HL-60 (cell line): ENCODE measurements around the gene LAPTM5.

Experiments
- POLR2AphosphoS5 ChIP-seq: IDR thresholded peaks from 2 replicates; pipeline ENCODE4 v1.6.1; 2012; ENCODE audit warnings: low read depth
- TF ChIP-seq, protein P1 (sequence below): IDR thresholded peaks from one replicate; pipeline ENCODE4 v1.5.1; 2011; ENCODE audit warnings: low read length, control low read depth, inconsistent platforms; ENCODE audit not compliant: insufficient read depth

DNA sequence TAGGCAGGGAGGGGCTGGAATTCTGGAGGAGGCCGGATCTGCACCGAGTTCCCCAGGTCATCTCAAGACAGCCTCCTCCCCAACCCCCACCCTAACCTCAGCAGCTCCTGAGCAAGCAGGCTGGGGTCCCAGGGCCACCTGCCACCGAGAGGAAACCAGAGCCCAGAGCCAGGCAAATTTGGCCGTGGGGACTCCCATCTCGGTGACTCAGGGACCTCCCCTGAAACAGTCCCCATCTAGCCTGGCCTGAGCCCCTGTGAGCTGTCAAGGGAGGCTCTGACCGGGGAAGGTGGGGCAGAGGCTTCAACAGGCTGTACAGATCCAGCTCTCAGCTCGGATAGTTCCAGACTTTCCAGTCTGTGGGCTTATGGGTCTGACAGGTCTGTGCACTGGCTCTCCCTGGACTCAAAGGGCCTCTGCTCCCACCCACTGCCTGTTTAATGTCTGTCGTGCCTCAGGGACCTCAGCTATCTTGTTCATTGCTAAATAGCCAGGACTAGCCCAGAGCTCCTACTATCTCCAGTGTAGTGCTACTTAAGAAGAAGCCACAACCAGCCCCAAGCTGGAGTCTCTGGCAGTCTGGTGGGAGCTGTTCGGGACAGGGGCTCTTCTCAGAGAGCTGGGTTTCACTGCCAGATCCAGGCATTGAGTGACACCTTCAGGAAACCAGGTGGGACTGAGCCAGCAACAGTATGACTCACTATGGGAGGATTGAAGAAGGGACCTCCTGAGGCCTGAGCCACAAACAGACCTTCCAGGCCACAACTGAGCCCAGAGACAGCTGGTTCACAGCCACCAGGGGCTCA, 59.8 kb downstream of the LAPTM5 start:
- TF ChIP-seq POLR2AphosphoS5 = no peak
- TF ChIP-seq, protein P1, sequence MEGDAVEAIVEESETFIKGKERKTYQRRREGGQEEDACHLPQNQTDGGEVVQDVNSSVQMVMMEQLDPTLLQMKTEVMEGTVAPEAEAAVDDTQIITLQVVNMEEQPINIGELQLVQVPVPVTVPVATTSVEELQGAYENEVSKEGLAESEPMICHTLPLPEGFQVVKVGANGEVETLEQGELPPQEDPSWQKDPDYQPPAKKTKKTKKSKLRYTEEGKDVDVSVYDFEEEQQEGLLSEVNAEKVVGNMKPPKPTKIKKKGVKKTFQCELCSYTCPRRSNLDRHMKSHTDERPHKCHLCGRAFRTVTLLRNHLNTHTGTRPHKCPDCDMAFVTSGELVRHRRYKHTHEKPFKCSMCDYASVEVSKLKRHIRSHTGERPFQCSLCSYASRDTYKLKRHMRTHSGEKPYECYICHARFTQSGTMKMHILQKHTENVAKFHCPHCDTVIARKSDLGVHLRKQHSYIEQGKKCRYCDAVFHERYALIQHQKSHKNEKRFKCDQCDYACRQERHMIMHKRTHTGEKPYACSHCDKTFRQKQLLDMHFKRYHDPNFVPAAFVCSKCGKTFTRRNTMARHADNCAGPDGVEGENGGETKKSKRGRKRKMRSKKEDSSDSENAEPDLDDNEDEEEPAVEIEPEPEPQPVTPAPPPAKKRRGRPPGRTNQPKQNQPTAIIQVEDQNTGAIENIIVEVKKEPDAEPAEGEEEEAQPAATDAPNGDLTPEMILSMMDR = no peak
